Measurements from ENCODE around the gene CDYL. TPM values are rescaled to one million over a fixed set of nuclear protein-coding genes. Genes with fewer than 3 reads are reported as not detected.

CDYL gene
- total and polyA plus RNA-seq, 11 donors = 4.3 to 45.2 (median 30.6) TPM

DNA sequence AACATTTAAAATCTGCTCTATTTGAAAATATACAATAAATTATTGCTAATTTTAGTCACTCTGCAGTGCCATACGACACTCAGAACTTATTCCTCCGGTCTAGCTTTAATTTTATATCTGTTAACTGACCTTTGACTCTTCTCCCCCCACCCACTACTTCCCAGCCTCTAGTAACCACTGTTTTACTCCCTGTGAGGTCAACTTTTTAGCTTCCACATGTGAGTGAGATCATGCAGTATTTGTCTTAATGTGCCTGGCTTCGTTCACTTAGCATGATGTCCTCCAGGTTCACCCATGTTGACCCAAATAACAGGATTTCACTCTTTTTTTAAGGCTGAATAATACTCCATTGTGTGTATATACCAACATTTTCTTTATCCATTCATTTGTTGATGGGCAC is 146.9 kb downstream of the CDYL start:
- WGBS, 4 donors = 81 to 88% (median 84%) methylated on average over 3 of the region's 3 CpGs
- Histone ChIP-seq H3K4me3 (no peak overlapping the region), H3K27ac (no peak overlapping the region), H3K9me3 (no peaks in the 10 kb centered on the region), H3K36me3 (no peaks in the 10 kb centered on the region), H3K27me3 (no peaks in the 10 kb centered on the region), H3K4me1 (peaks cover 0 to 16% (median 5%) of the 10 kb centered on the region in 12 donors)
- no peak for DNase-seq
- TF ChIP-seq CTCF (IDR thresholded peaks at IDR 0.05) = no peak
- no peak for TF ChIP-seq POLR2A (IDR thresholded peaks at IDR 0.05)
- ATAC-seq = no peak
- intact Hi-C loops (cut with DNase I) = no loop called here

GRCh38 chr6:4924661-4925271 is 148.6 kb downstream of the CDYL start:
- TF ChIP-seq CTCF (IDR thresholded peaks at IDR 0.05) = no peak
- TF ChIP-seq POLR2A (IDR thresholded peaks at IDR 0.05) = no peak
- no peaks in the 10 kb centered on the region for H3K9me3 ChIP-seq
- DNase-seq (no peak), ATAC-seq (no peak)
- no peak overlapping the region for H3K27ac ChIP-seq
- no peaks in the 10 kb centered on the region for H3K36me3 ChIP-seq
- 87 to 93% (median 90%) methylated on average over 9 of the region's 9 CpGs for WGBS, 4 donors
- intact Hi-C loops (cut with DNase I) = no loop called here
- no peak overlapping the region for H3K4me3 ChIP-seq
- peaks cover 0 to 19% (median 7%) of the 10 kb centered on the region in 12 donors for H3K4me1 ChIP-seq
- no peaks in the 10 kb centered on the region for H3K27me3 ChIP-seq

- peak; percentile 56 to 91 (median 85) for ATAC-seq
- no peaks in the 10 kb centered on the region for H3K9me3 ChIP-seq
- WGBS, 4 donors = 58 to 72% (median 68%) methylated on average over 12 of the region's 12 CpGs
- DNase-seq = no peak
- no peaks in the 10 kb centered on the region for H3K27me3 ChIP-seq
- no peak overlapping the region for H3K4me3 ChIP-seq
- peak overlapping the region in 1 of 12 donors; percentile 58 for H3K27ac ChIP-seq
- H3K36me3 ChIP-seq = no peaks in the 10 kb centered on the region
- intact Hi-C loops (cut with DNase I) = no loop called here
- peaks cover 0 to 27% (median 13%) of the 10 kb centered on the region in 12 donors for H3K4me1 ChIP-seq
- TF ChIP-seq CTCF (IDR thresholded peaks at IDR 0.05) (no peak), POLR2A (IDR thresholded peaks at IDR 0.05) (no peak)
Measured at GRCh38 chr6:4925580-4925979, 149.4 kb downstream of the CDYL start.

GRCh38 chr6:4928426-4928825 is 152.2 kb downstream of the CDYL start:
- intact Hi-C loops (cut with DNase I) = no loop called here
- 89 to 94% (median 91%) methylated on average over 3 of the region's 3 CpGs for WGBS, 4 donors
- TF ChIP-seq POLR2A (IDR thresholded peaks at IDR 0.05) (no peak), CTCF (IDR thresholded peaks at IDR 0.05) (no peak)
- no peaks in the 10 kb centered on the region for H3K36me3 ChIP-seq
- H3K9me3 ChIP-seq = no peaks in the 10 kb centered on the region
- ATAC-seq (no peak), DNase-seq (no peak)
- H3K27me3 ChIP-seq = no peaks in the 10 kb centered on the region
- H3K4me1 ChIP-seq = peaks cover 5 to 46% (median 21%) of the 10 kb centered on the region in 12 donors
- no peak overlapping the region for H3K27ac ChIP-seq
- H3K4me3 ChIP-seq = no peak overlapping the region

Data from heart left ventricle (tissue), 16 donors.